ENCODE measurements around the gene PTHLH.

DNA sequence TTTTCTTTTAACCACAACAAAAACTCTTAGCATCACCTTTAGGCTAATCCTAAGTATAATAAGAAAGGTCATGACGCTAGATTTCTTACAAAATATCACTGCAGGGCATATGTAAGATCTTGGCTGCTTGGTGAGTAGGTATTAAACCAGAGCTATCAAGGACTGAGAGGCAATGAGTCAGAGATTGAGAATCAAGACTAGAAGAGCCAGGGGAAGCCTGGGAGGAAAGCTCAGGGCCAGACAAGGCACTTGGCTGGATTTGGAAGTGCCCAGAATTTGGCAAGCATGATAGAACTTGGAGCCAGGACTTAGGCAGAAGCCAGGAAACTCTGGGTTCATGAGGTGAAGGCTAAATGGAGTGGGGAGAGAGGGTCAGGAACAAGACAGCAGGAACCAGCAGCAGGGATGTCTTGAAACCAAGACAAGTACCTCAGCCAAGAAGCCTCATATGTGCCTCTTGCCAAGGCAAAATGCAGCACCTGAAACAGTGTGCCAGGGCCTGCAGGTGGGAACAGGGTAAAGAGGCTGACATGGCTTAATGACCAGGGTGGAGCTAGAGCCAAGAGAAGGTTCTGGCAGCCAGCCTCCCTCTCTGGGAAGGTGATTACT lies 49.9 kb downstream of the PTHLH start:
- TF ChIP-seq POLR2A (IDR thresholded peaks at IDR 0.05; ENCODE audit: low read length), result no peak
- TF ChIP-seq GATA1 (IDR thresholded peaks at IDR 0.05; ENCODE audit: low read depth, low read length), result no peak

All from erythroblast (primary cell).